B cell (primary cell): ENCODE results near the gene HERC4. TPM values are rescaled to one million over a fixed set of nuclear protein-coding genes. Genes with fewer than 3 reads are reported as not detected.

ENCODE experiments used
- ATAC-seq: fragments of 200-7000 bp; cut with Tn5 transposase; one replicate; pipeline ENCODE4 v1.10.0; 2021; ENCODE audit warnings: low read depth, mild to moderate bottlenecking, moderate number of reproducible peaks, moderate library complexity
- CTCF ChIA-PET: fragments of 350-600 bp; sonication (Branson Sonifier 250); formaldehyde crosslinking; loops from one replicate; lab custom pipeline; 2021; ENCODE audit warnings: antibody characterized with exemption, inconsistent platforms; lab: Charles Lee
- POLR2A ChIA-PET: fragments of 350-600 bp; sonication (Branson Sonifier 250); formaldehyde crosslinking; loops from one replicate; lab custom pipeline; 2021; ENCODE audit warnings: antibody characterized with exemption; lab: Charles Lee
- DNase-seq: peaks from one replicate; pipeline ENCODE4 v3.0.0; 2013
- H2AFZ ChIP-seq: 2 replicates; pipeline ENCODE4 v1.6.1; 2012; ENCODE audit warnings: mild to moderate bottlenecking, low read depth, low read length; ENCODE audit not compliant: insufficient read depth, poor library complexity, severe bottlenecking
- H3K27ac ChIP-seq, 2 donors: 1 replicate in 1 of 2; 2 replicates in 1 of 2; pipeline ENCODE4 v1.5.1; 2012 to 2013; ENCODE audit warnings: low read length in 2 of 2, mild to moderate bottlenecking in 2 of 2, moderate library complexity in 1 of 2
- H3K27me3 ChIP-seq, 4 experiments: fragments of 200-600 bp in 1 of 4; sonication (generic) in 1 of 4; replicated peaks in 1 of 4; 1 replicate in 2 of 4; 2 replicates in 2 of 4; pipeline versions ENCODE4 v1.6.1 to v1.7.0; 2013 to 2016; ENCODE audit warnings: low read length in 3 of 4, mild to moderate bottlenecking in 2 of 4, mixed read lengths in 1 of 4, moderate library complexity in 1 of 4; ENCODE audit not compliant: insufficient read depth in 4 of 4, control insufficient read depth in 3 of 4; ENCODE audit errors: control extremely low read depth in 1 of 4
- H3K36me3 ChIP-seq, 2 experiments: replicated peaks in 1 of 2; 1 replicate in 1 of 2; 2 replicates in 1 of 2; pipeline versions ENCODE4 v1.6.1 to v1.7.1; 2013; ENCODE audit warnings: low read length in 1 of 2; ENCODE audit not compliant: insufficient read depth in 2 of 2, control insufficient read depth in 1 of 2; ENCODE audit errors: control extremely low read depth in 1 of 2, extremely low read depth in 1 of 2
- H3K4me1 ChIP-seq, 2 donors: fragments of 200-600 bp in 1 of 2; sonication (generic) in 1 of 2; 1 replicate in 1 of 2; 2 replicates in 1 of 2; pipeline versions ENCODE4 v1.5.1 to v1.6.1; 2013 to 2017; ENCODE audit warnings: low read length in 2 of 2; ENCODE audit not compliant: control insufficient read depth in 2 of 2, insufficient read depth in 2 of 2
- H3K4me2 ChIP-seq: replicated peaks from 2 replicates; pipeline ENCODE3; 2012; ENCODE audit warnings: mild to moderate bottlenecking, low read depth, low read length; ENCODE audit not compliant: poor library complexity, severe bottlenecking
- H3K4me3 ChIP-seq, 5 experiments: fragments of 200-600 bp in 1 of 5; sonication (generic) in 1 of 5; 1 replicate in 3 of 5; 2 replicates in 2 of 5; pipeline versions ENCODE4 v1.5.1 to v1.7.0; 2011 to 2016; ENCODE audit warnings: low read length in 4 of 5, mild to moderate bottlenecking in 4 of 5, low read depth in 2 of 5, control low read depth in 1 of 5, moderate library complexity in 1 of 5; ENCODE audit not compliant: insufficient read depth in 1 of 5; ENCODE audit errors: control extremely low read depth in 1 of 5, extremely low read depth in 1 of 5
- H3K79me2 ChIP-seq: fragments of 200-600 bp; sonication (generic); one replicate; pipeline ENCODE4 v1.6.0; 2016; ENCODE audit warnings: low read length; ENCODE audit not compliant: control insufficient read depth, insufficient read depth
- H3K9ac ChIP-seq: fragments of 200-600 bp; sonication (generic); 2 replicates; pipeline ENCODE4 v1.6.1; 2017; ENCODE audit warnings: mild to moderate bottlenecking, low read length, moderate library complexity
- H3K9me3 ChIP-seq, 3 donors: one replicate each; pipeline versions ENCODE4 v1.6.1 to v1.7.1; 2013; ENCODE audit warnings: low read length in 2 of 3; ENCODE audit not compliant: control insufficient read depth in 2 of 3, insufficient read depth in 1 of 3; ENCODE audit errors: control extremely low read depth in 1 of 3
- H4K20me1 ChIP-seq: 2 replicates; pipeline ENCODE4 v1.6.0; 2012; ENCODE audit warnings: mild to moderate bottlenecking, low read length; ENCODE audit not compliant: insufficient read depth, control insufficient read depth, poor library complexity, severe bottlenecking
- H3K27ac Mint-ChIP-seq: one replicate; pipeline ENCODE4 v1.8.0; 2021; ENCODE audit warnings: mixed read lengths
- H3K27me3 Mint-ChIP-seq: one replicate; pipeline ENCODE4 v1.8.0; 2021; ENCODE audit warnings: mixed read lengths
- H3K4me1 Mint-ChIP-seq: one replicate; pipeline ENCODE4 v1.8.0; 2021; ENCODE audit warnings: mixed read lengths
- H3K4me3 Mint-ChIP-seq: one replicate; pipeline ENCODE4 v1.8.0; 2021; ENCODE audit warnings: mixed read lengths
- H3K9me3 Mint-ChIP-seq: one replicate; pipeline ENCODE4 v1.8.0; 2022; ENCODE audit warnings: mixed read lengths; ENCODE audit not compliant: insufficient read depth
- CTCF ChIP-seq: fragments of 200-600 bp; IDR thresholded peaks from one replicate; pipeline ENCODE4 v1.8.0; 2022; ENCODE audit warnings: antibody characterized with exemption, mild to moderate bottlenecking
- EZH2 ChIP-seq: IDR thresholded peaks from 2 replicates; pipeline ENCODE4 v1.6.1; 2012; ENCODE audit warnings: borderline replicate concordance, low read depth, mild to moderate bottlenecking, moderate library complexity, low read length; ENCODE audit not compliant: insufficient read depth, poor library complexity, severe bottlenecking
- WGBS: methylation state at CpG from one replicate; pipeline ENCODE4 v1.1.5; 2013; ENCODE audit warnings: missing lambda C conversion rate; ENCODE audit not compliant: insufficient coverage; 5-methylcytosine and 5-hydroxymethylcytosine counted together
- intact Hi-C: fragments of 100-400 bp; cut with micrococcal nuclease; formaldehyde crosslinking; loops from one replicate; pipeline ENCODE4 v1.10.0; 2022
- polyA plus RNA-seq: library from polyadenylated mRNA; depleted of rRNA; stranded (reverse); fragments of >200 nt; gene quantifications from 2 replicates; pipeline ENCODE4 v1.2.3, GENCODE V29; 2012
- total RNA-seq, 2 donors: library from RNA; stranded (reverse); fragments of 120-200 nt in 1 of 2; gene quantifications; 1 replicate in 1 of 2; 2 replicates in 1 of 2; pipeline versions ENCODE4 v1.2.3 to v1.2.4, GENCODE V29; 2013 to 2022

HERC4 gene
- total and polyA plus RNA-seq, 2 donors (not counting 1 experiment from before 2014, with no cell fraction given): 18.2 to 118 TPM

GRCh38 chr10:68067508-68067907 is 7.6 kb downstream of the HERC4 start:
- no peak for TF ChIP-seq CTCF
- no peak for TF ChIP-seq EZH2
- CTCF ChIA-PET: no interaction called here
- Mint-ChIP-seq H3K27ac (no peak overlapping the region), H3K27me3 (no peaks in the 10 kb centered on the region), H3K4me3 (no peak overlapping the region), H3K4me1 (peaks cover 33% of the 10 kb centered on the region), H3K9me3 (no peaks in the 10 kb centered on the region)
- intact Hi-C loops: no loop called here
- Histone ChIP-seq H3K27ac (peak overlapping the region in 1 of 2 donors; percentile 30), H3K4me3 (no peak overlapping the region), H4K20me1 (peaks cover 4% of the 10 kb centered on the region), H3K4me1 (peaks cover 0 to 17% of the 10 kb centered on the region in 2 donors), H3K9ac (no peak overlapping the region), H3K27me3 (no peaks in the 10 kb centered on the region), H3K4me2 (no peak overlapping the region), H3K9me3 (no peaks in the 10 kb centered on the region), H3K36me3 (peaks cover 5 to 28% of the 10 kb centered on the region in 2 experiments), H2AFZ (no peak overlapping the region), H3K79me2 (peaks cover 35% of the 10 kb centered on the region)
- DNase-seq: no peak
- no peak for ATAC-seq
- POLR2A ChIA-PET: no interaction called here
- no CpG with 5 or more reads among the region's 3 CpGs for WGBS

GRCh38 chr10:68067029-68067428 is 8.1 kb downstream of the HERC4 start:
- no peak overlapping the region for H2AFZ ChIP-seq

More at GRCh38 chr10:68067029-68067428, 8.1 kb downstream of the HERC4 start:
- ATAC-seq (no peak), DNase-seq (no peak)
- no CpG with 5 or more reads among the region's 4 CpGs for WGBS
- Histone ChIP-seq H3K4me3 (no peak overlapping the region), H3K9ac (no peak overlapping the region), H3K79me2 (peaks cover 33% of the 10 kb centered on the region), H3K27ac (no peak overlapping the region), H3K27me3 (no peaks in the 10 kb centered on the region), H3K4me2 (no peak overlapping the region), H3K9me3 (no peaks in the 10 kb centered on the region), H3K4me1 (peaks cover 0 to 16% of the 10 kb centered on the region in 2 donors), H3K36me3 (peaks cover 5 to 28% of the 10 kb centered on the region in 2 experiments), H4K20me1 (peaks cover 4% of the 10 kb centered on the region)
- Mint-ChIP-seq H3K9me3 (no peaks in the 10 kb centered on the region), H3K4me1 (peaks cover 29% of the 10 kb centered on the region), H3K27ac (no peak overlapping the region), H3K27me3 (no peaks in the 10 kb centered on the region), H3K4me3 (no peak overlapping the region)
- intact Hi-C loops: no loop called here
- POLR2A ChIA-PET: no interaction called here
- no peak for TF ChIP-seq CTCF
- no peak for TF ChIP-seq EZH2
- CTCF ChIA-PET: no interaction called here
